Epithelial cell of esophagus (primary cell): Measurements from ENCODE around the gene NDUFB7.
"Not testable (repeated sequence)": the region's sequence is repeated elsewhere in the genome, so short reads cannot be mapped to it uniquely, and the experiment has no call there.

ENCODE experiments used
- DNase-seq: peaks from one replicate; pipeline ENCODE4 v3.0.0; 2010; ENCODE audit warnings: low read depth
- H3K4me3 ChIP-seq: 2 replicates; pipeline ENCODE4 v1.5.1; 2011; ENCODE audit warnings: mild to moderate bottlenecking, low read length, control low read depth
- TF ChIP-seq, protein P1 (sequence below): IDR thresholded peaks from 2 replicates; pipeline ENCODE4 v1.5.1; 2011; ENCODE audit warnings: low read depth, mild to moderate bottlenecking, low read length, control low read depth, inconsistent platforms; ENCODE audit not compliant: insufficient read depth; ENCODE audit errors: missing control alignments

NDUFB7 gene

DNA sequence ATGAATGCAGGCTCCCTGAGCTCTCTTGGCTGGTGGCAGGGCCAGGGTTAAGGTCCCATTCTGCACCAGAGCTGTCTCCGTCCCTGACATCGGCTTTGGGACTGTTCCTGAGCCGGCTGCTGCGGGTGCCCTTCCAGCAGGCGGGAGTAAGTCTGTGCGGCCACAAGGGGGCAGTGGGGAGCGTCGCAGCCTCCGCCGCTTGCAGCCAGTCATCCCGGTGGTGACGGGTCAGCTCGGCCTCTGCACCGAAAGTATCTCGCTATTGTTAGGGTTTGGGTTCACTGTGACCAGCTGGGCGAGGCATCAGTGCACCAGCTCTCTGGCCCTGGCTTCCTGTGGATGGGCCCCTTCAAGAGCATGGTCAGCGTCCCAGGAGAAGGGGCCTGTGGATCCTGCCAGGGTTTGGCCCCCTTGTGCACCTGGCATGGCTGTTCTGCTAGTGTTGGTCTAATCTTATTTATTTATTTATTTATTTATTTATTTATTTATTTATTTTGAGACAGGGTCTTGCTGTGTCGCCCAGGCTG lies 15.1 kb downstream of the NDUFB7 start:
- DNase-seq = peak; percentile 84
- TF ChIP-seq, protein P1, sequence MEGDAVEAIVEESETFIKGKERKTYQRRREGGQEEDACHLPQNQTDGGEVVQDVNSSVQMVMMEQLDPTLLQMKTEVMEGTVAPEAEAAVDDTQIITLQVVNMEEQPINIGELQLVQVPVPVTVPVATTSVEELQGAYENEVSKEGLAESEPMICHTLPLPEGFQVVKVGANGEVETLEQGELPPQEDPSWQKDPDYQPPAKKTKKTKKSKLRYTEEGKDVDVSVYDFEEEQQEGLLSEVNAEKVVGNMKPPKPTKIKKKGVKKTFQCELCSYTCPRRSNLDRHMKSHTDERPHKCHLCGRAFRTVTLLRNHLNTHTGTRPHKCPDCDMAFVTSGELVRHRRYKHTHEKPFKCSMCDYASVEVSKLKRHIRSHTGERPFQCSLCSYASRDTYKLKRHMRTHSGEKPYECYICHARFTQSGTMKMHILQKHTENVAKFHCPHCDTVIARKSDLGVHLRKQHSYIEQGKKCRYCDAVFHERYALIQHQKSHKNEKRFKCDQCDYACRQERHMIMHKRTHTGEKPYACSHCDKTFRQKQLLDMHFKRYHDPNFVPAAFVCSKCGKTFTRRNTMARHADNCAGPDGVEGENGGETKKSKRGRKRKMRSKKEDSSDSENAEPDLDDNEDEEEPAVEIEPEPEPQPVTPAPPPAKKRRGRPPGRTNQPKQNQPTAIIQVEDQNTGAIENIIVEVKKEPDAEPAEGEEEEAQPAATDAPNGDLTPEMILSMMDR = peak; percentile 90
- no peak overlapping the region for H3K4me3 ChIP-seq

DNA sequence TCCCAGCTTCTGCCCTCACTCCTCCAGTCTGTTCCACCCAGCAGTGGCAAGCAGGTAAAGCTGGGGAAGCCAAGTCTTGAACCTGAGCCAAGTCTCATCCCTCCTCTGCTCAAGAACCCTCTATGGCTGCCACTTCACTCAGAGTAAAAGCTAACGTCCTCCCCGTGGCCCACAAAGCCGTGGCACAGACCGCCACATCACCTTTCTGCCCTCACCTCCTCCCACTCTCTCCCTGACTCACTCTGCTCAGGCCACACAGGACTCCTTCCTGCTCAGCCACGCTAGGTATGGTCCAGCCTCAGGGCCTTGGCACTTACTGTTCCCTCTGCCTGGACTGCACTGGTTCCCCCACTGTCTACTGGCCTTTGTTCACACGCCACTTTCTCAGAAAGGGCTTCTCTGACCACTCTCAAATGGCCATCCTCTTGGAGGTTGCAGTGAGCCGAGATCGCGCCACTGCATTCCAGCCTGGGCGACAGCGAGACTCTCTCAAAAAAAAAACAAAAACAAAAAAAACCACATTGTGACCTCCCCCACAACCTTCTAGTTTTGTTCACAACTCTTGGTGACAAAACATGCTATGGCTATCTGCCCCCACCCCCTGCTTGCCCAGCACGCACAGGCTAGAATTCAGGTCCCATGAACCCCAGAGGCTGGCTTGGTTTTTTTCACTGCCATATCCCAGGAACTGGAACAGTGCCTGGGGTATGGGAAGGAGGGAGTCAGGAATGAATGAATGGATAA lies 15.8 kb downstream of the NDUFB7 start:
- H3K4me3 ChIP-seq = no peak overlapping the region
- DNase-seq = peak; percentile 65
- TF ChIP-seq, protein P1 = no peak

DNA sequence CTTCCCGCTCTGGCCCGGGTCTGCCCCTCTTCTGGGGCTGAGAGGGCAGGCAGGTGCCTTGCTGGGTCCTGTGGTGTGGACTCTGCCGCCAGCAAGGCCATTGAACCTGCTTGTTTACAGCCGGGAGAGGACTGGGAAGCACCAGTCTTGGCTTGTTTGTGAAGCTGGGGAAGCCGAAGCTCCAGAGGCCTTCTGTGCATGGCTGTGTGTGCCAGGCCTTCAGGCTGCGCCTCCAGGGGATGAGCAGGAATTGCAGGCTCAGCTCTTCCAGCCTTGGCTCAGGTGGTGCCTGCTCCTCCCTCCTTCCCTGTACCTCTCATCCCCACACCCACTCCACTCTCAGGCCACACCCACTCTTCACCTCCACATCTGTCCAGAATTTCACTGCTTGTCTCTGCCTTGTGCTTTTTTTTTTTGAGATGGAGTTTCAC lies 17.5 kb downstream of the NDUFB7 start:
- TF ChIP-seq, protein P1 = peak; percentile 47
- H3K4me3 ChIP-seq = no peak overlapping the region
- peak; percentile 82 for DNase-seq

DNA sequence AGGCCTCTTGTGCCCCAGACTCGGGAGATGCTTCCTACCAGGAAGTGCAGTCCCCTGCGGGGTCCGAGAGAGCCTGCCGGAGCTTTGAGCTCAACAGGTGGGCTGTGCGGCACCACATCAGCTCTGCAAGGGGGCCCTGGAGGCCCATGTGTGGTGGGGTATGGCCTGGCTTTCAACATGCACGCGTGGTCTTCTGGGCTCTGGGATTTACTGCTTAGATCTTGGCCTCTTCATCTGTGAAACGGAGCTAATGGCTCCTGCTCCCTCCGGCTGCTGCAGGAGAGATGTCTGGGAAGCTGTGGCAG lies 18.0 kb downstream of the NDUFB7 start:
- TF ChIP-seq, protein P1 = no peak
- no peak overlapping the region for H3K4me3 ChIP-seq
- no peak for DNase-seq

DNA sequence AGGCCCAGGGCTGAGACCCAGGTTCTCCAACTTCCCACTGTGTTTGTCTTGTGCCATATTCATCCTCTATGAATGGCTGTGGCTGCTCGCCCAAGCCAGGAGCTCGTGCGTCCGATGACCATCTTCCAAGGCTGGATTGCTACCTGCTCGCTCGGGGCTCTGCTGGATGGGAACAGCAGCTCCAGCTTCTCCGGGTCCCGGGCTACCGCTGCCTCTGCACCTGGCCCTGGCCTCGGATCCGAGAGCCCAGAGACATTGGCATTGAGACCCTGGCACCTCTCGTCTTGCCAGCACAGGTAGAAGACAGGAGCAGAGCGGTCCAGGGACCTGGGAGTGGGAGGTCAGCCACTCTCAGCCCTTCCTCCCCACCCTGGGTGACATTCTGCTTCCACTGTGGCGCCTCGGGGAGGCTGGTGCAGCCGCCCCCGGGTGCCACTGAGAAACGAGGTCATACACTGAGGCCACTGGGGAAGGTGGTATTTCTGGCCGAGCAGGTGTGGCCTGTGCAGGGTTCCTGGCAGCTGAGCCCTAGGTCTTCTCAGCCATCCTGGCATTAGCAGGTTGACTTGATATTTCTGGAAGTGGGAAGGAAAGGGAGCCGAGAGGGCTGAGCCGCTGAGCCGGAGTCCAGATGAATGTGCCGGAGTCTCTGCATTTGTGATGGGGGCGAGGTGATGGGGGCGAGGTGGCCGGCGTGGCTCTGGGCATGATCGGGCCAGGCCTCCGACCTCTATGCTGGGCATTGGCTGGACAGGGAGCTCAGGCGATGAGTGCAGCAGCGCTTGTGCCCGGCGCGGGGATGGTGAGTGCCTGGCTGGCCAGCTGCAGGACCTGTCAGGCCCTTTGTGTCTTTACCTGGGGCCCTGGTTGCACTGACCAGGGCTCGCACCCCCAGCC lies 18.6 kb downstream of the NDUFB7 start:
- TF ChIP-seq, protein P1 = no peak
- no peak overlapping the region for H3K4me3 ChIP-seq
- DNase-seq = no peak

DNA sequence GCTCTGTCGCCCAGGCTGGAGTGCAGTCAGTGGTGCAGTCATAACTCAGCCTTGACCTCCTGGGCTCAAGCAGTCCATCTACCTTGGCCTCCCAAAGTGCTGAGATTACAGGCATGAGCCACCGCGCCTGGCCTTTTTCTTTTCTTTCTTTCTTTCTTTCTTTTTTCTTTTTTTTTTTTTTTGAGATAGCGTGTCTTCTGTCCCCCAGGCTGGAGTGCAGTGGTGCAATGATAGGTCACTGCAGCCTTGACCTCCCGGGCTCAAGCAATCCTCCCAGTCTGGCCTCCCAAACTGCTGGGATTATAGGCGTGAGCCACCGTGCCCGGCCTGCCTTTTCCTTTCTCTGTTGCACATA lies 19.9 kb downstream of the NDUFB7 start:
- DNase-seq, H3K4me3 ChIP-seq: not testable (repeated sequence)
